Measurements from ENCODE around the gene XPO1. TPM values are rescaled to one million over a fixed set of nuclear protein-coding genes. Genes with fewer than 3 reads are reported as not detected.
"Not testable (repeated sequence)": the region's sequence is repeated elsewhere in the genome, so short reads cannot be mapped to it uniquely, and the experiment has no call there.

Gene XPO1
- total and polyA plus RNA-seq, 2 donors (not counting 1 experiment from before 2014, with no cell fraction given) = 91.8 to 348 TPM

- Histone ChIP-seq H3K4me1 (ENCODE audit: control insufficient read depth, extremely low read depth, insufficient read depth, low read length) (no peaks in the 10 kb centered on the region), H4K20me1 (ENCODE audit: control insufficient read depth, extremely low read depth, insufficient read depth, low read length) (no peaks in the 10 kb centered on the region), H3K4me2 (ENCODE audit: extremely low read depth, insufficient read depth, low read length) (no peak overlapping the region), H3K27me3 (ENCODE audit: control insufficient read depth, insufficient read depth, low read length) (no peaks in the 10 kb centered on the region), H3K27ac (ENCODE audit: insufficient read depth, low read length) (no peak overlapping the region), H3K9me3 (ENCODE audit: control insufficient read depth, insufficient read depth, low read depth, low read length) (no peaks in the 10 kb centered on the region), H3K36me3 (ENCODE audit: control insufficient read depth, insufficient read depth, low read length) (no peaks in the 10 kb centered on the region), H3K4me3 (replicated peaks in 1 of 4; ENCODE audit: control extremely low read depth in 1 of 4, insufficient read depth in 1 of 4, low read depth in 3 of 4, low read length in 4 of 4) (no peak overlapping the region), H3K79me2 (ENCODE audit: control insufficient read depth, insufficient read depth, low read length) (peaks cover 83% of the 10 kb centered on the region), H3K9ac (ENCODE audit: insufficient read depth, low read length) (no peak overlapping the region), H2AFZ (ENCODE audit: low read length) (no peak overlapping the region)
- peak in 1 of 2 donors; percentile 50 for DNase-seq (ENCODE audit: low read depth in 2 of 2)
- TF ChIP-seq CTCF (conservative IDR thresholded peaks at IDR 0.05 in 1 of 2, IDR thresholded peaks at IDR 0.05 in 1 of 2; ENCODE audit: low read depth in 1 of 2, low read length in 2 of 2) = no peak
- no peak for TF ChIP-seq EZH2 (IDR thresholded peaks at IDR 0.05; ENCODE audit: low read length, missing control alignments)
These were observed 88.0 kb downstream of the XPO1 start for GRCh38 chr2:61450144-61450543.

GRCh38 chr2:61448229-61448628, 89.9 kb downstream of the XPO1 start:
- Histone ChIP-seq H3K4me2 (ENCODE audit: extremely low read depth, insufficient read depth, low read length) (no peak overlapping the region), H3K4me1 (ENCODE audit: control insufficient read depth, extremely low read depth, insufficient read depth, low read length) (no peaks in the 10 kb centered on the region), H3K9ac (ENCODE audit: insufficient read depth, low read length) (no peak overlapping the region), H3K27me3 (ENCODE audit: control insufficient read depth, insufficient read depth, low read length) (no peaks in the 10 kb centered on the region), H3K79me2 (ENCODE audit: control insufficient read depth, insufficient read depth, low read length) (peaks cover 82% of the 10 kb centered on the region), H2AFZ (ENCODE audit: low read length) (no peak overlapping the region), H3K9me3 (ENCODE audit: control insufficient read depth, insufficient read depth, low read depth, low read length) (no peaks in the 10 kb centered on the region), H3K36me3 (ENCODE audit: control insufficient read depth, insufficient read depth, low read length) (no peaks in the 10 kb centered on the region), H3K4me3 (replicated peaks in 1 of 4; ENCODE audit: control extremely low read depth in 1 of 4, insufficient read depth in 1 of 4, low read depth in 3 of 4, low read length in 4 of 4) (no peak overlapping the region), H3K27ac (ENCODE audit: insufficient read depth, low read length) (no peak overlapping the region), H4K20me1 (ENCODE audit: control insufficient read depth, extremely low read depth, insufficient read depth, low read length) (no peaks in the 10 kb centered on the region)
- no peak for TF ChIP-seq EZH2 (IDR thresholded peaks at IDR 0.05; ENCODE audit: low read length, missing control alignments)
- no peak for DNase-seq (ENCODE audit: low read depth in 2 of 2)

- DNase-seq (ENCODE audit: low read depth in 2 of 2); H3K27ac ChIP-seq (ENCODE audit: insufficient read depth, low read length); H3K4me3 ChIP-seq (replicated peaks in 1 of 4; ENCODE audit: control extremely low read depth in 1 of 4, insufficient read depth in 1 of 4, low read depth in 3 of 4, low read length in 4 of 4); H3K9ac ChIP-seq (ENCODE audit: insufficient read depth, low read length); H2AFZ ChIP-seq (ENCODE audit: low read length); H3K27me3 ChIP-seq (ENCODE audit: control insufficient read depth, insufficient read depth, low read length); H3K36me3 ChIP-seq (ENCODE audit: control insufficient read depth, insufficient read depth, low read length); H3K4me2 ChIP-seq (ENCODE audit: extremely low read depth, insufficient read depth, low read length); H4K20me1 ChIP-seq (ENCODE audit: control insufficient read depth, extremely low read depth, insufficient read depth, low read length); H3K9me3 ChIP-seq (ENCODE audit: control insufficient read depth, insufficient read depth, low read depth, low read length); H3K4me1 ChIP-seq (ENCODE audit: control insufficient read depth, extremely low read depth, insufficient read depth, low read length): not testable (repeated sequence)
- peaks cover 84% of the 10 kb centered on the region for H3K79me2 ChIP-seq (ENCODE audit: control insufficient read depth, insufficient read depth, low read length)
These were observed 91.2 kb downstream of the XPO1 start for GRCh38 chr2:61446971-61447370.

GRCh38 chr2:61443342-61444041, 94.7 kb downstream of the XPO1 start:
- Histone ChIP-seq H3K36me3 (ENCODE audit: control insufficient read depth, insufficient read depth, low read length) (no peaks in the 10 kb centered on the region), H3K9ac (ENCODE audit: insufficient read depth, low read length) (no peak overlapping the region), H3K27me3 (ENCODE audit: control insufficient read depth, insufficient read depth, low read length) (no peaks in the 10 kb centered on the region), H4K20me1 (ENCODE audit: control insufficient read depth, extremely low read depth, insufficient read depth, low read length) (peaks cover 3% of the 10 kb centered on the region), H3K4me2 (ENCODE audit: extremely low read depth, insufficient read depth, low read length) (no peak overlapping the region), H3K4me3 (replicated peaks in 1 of 4; ENCODE audit: control extremely low read depth in 1 of 4, insufficient read depth in 1 of 4, low read depth in 3 of 4, low read length in 4 of 4) (no peak overlapping the region), H3K79me2 (ENCODE audit: control insufficient read depth, insufficient read depth, low read length) (peaks cover 86% of the 10 kb centered on the region), H3K9me3 (ENCODE audit: control insufficient read depth, insufficient read depth, low read depth, low read length) (no peaks in the 10 kb centered on the region), H3K27ac (ENCODE audit: insufficient read depth, low read length) (no peak overlapping the region), H2AFZ (ENCODE audit: low read length) (no peak overlapping the region), H3K4me1 (ENCODE audit: control insufficient read depth, extremely low read depth, insufficient read depth, low read length) (no peaks in the 10 kb centered on the region)
- TF ChIP-seq CTCF (conservative IDR thresholded peaks at IDR 0.05 in 1 of 2, IDR thresholded peaks at IDR 0.05 in 1 of 2; ENCODE audit: low read depth in 1 of 2, low read length in 2 of 2) (no peak), EZH2 (IDR thresholded peaks at IDR 0.05; ENCODE audit: low read length, missing control alignments) (no peak)
- DNase-seq (ENCODE audit: low read depth in 2 of 2) = no peak

Measured in fibroblast of lung (primary cell).